IMR-90 (cell line): ENCODE results near the gene PLXND1. TPM values are rescaled to one million over a fixed set of nuclear protein-coding genes. Genes with fewer than 3 reads are reported as not detected.
"Not testable (repeated sequence)": the region's sequence is repeated elsewhere in the genome, so short reads cannot be mapped to it uniquely, and the experiment has no call there.

Experiments
- ATAC-seq: fragments of 200-7000 bp; cut with Tn5 transposase; 2 replicates; pipeline ENCODE4 v1.9.1; 2020; ENCODE audit warnings: low read depth, mild to moderate bottlenecking, moderate library complexity
- BruUV-seq: library from RNA; stranded (reverse); fragments of 400-500 nt; replicated peaks from 2 replicates; lab custom pipeline; 2021; lab: Mats Ljungman, UMichigan
- CTCF ChIA-PET: fragments of 300-600 bp; formaldehyde crosslinking; extraction: SDS; loops from one replicate; lab custom pipeline; 2021; ENCODE audit warnings: antibody characterized with exemption; lab: Yijun Ruan, JAX
- POLR2A ChIA-PET: fragments of 300-600 bp; sonication (Branson Sonifier 250); formaldehyde crosslinking; loops from one replicate; lab custom pipeline; 2022; ENCODE audit warnings: antibody characterized with exemption; ENCODE audit not compliant: unreplicated experiment; lab: Charles Lee
- DNase-seq: peaks from one replicate; pipeline ENCODE4 v3.0.0; 2013
- H2AFZ ChIP-seq: replicated peaks from 2 replicates; pipeline ENCODE3; 2013; ENCODE audit warnings: low read length, mild to moderate bottlenecking; ENCODE audit not compliant: poor library complexity
- H2AK5ac ChIP-seq: 2 replicates; pipeline ENCODE4 v1.6.1; 2013; ENCODE audit warnings: low read depth, low read length, inconsistent platforms
- H2AK9ac ChIP-seq: replicated peaks from 2 replicates; pipeline ENCODE3; 2013; ENCODE audit warnings: mild to moderate bottlenecking, low read depth, low read length, moderate library complexity; ENCODE audit not compliant: poor library complexity
- H2BK120ac ChIP-seq: 2 replicates; pipeline ENCODE4 v1.6.1; 2013; ENCODE audit warnings: low read depth, low read length, inconsistent platforms
- H2BK15ac ChIP-seq: 3 replicates; pipeline ENCODE4 v1.6.1; 2013; ENCODE audit warnings: low read depth, low read length, inconsistent platforms
- H2BK20ac ChIP-seq: 2 replicates; pipeline ENCODE4 v1.6.1; 2013; ENCODE audit warnings: low read depth, mild to moderate bottlenecking, inconsistent platforms, low read length, moderate library complexity
- H2BK5ac ChIP-seq: 2 replicates; pipeline ENCODE4 v1.6.1; 2013; ENCODE audit warnings: mild to moderate bottlenecking, low read depth, low read length, inconsistent platforms; ENCODE audit not compliant: poor library complexity, severe bottlenecking
- H3K14ac ChIP-seq: replicated peaks from 2 replicates; pipeline ENCODE4 v1.6.1; 2013; ENCODE audit warnings: low read depth, low read length, inconsistent platforms
- H3K18ac ChIP-seq: 2 replicates; pipeline ENCODE4 v1.6.1; 2013; ENCODE audit warnings: low read depth, low read length, control low read depth
- H3K23ac ChIP-seq: 2 replicates; pipeline ENCODE4 v1.6.1; 2013; ENCODE audit warnings: low read depth, low read length, inconsistent platforms
- H3K27ac ChIP-seq: 2 replicates; pipeline ENCODE4 v1.5.1; 2013; ENCODE audit warnings: mild to moderate bottlenecking, control low read depth, low read length; ENCODE audit not compliant: insufficient read depth
- H3K27me3 ChIP-seq: 2 replicates; pipeline ENCODE4 v1.6.1; 2013; ENCODE audit warnings: low read length; ENCODE audit not compliant: control insufficient read depth, insufficient read depth
- H3K36me3 ChIP-seq: 2 replicates; pipeline ENCODE4 v1.6.1; 2013; ENCODE audit warnings: low read length, mixed read lengths; ENCODE audit not compliant: control insufficient read depth, insufficient read depth
- H3K4ac ChIP-seq: 2 replicates; pipeline ENCODE4 v1.6.1; 2013; ENCODE audit warnings: low read depth, low read length, inconsistent platforms
- H3K4me1 ChIP-seq: 2 replicates; pipeline ENCODE4 v1.6.1; 2013; ENCODE audit warnings: low read length, mixed read lengths; ENCODE audit not compliant: control insufficient read depth, insufficient read depth
- H3K4me2 ChIP-seq: 2 replicates; pipeline ENCODE4 v1.6.1; 2013; ENCODE audit warnings: low read depth, mild to moderate bottlenecking, control low read depth, low read length, moderate library complexity
- H3K4me3 ChIP-seq: 2 replicates; pipeline ENCODE4 v1.5.1; 2013; ENCODE audit warnings: low read depth, mild to moderate bottlenecking, control low read depth, low read length, moderate library complexity; ENCODE audit not compliant: insufficient read depth
- H3K56ac ChIP-seq: 2 replicates; pipeline ENCODE4 v1.6.1; 2013; ENCODE audit warnings: low read length, inconsistent platforms; ENCODE audit not compliant: insufficient read depth; ENCODE audit errors: extremely low read depth
- H3K79me1 ChIP-seq, 2 experiments: 2 replicates each; pipeline ENCODE4 v1.6.1; 2013; ENCODE audit warnings: low read length in 2 of 2, inconsistent platforms in 1 of 2, low read depth in 1 of 2
- H3K9ac ChIP-seq: 2 replicates; pipeline ENCODE4 v1.6.1; 2013; ENCODE audit warnings: low read depth, low read length, control low read depth
- H3K9me1 ChIP-seq: 2 replicates; pipeline ENCODE4 v1.6.1; 2013; ENCODE audit warnings: low read length, inconsistent platforms; ENCODE audit not compliant: insufficient read depth
- H3K9me3 ChIP-seq: 2 replicates; pipeline ENCODE4 v1.6.1; 2013; ENCODE audit warnings: low read length; ENCODE audit not compliant: control insufficient read depth, insufficient read depth
- H4K20me1 ChIP-seq: 2 replicates; pipeline ENCODE4 v1.6.1; 2013; ENCODE audit warnings: low read length, inconsistent platforms; ENCODE audit not compliant: insufficient read depth
- H4K5ac ChIP-seq: 2 replicates; pipeline ENCODE4 v1.6.1; 2013; ENCODE audit warnings: mild to moderate bottlenecking, low read depth, low read length, control low read depth
- H4K8ac ChIP-seq, 2 experiments: 2 replicates each; pipeline ENCODE4 v1.6.1; 2013; ENCODE audit warnings: low read depth in 2 of 2, low read length in 2 of 2, control low read depth in 1 of 2, inconsistent platforms in 1 of 2
- H4K91ac ChIP-seq: 2 replicates; pipeline ENCODE4 v1.6.1; 2013; ENCODE audit warnings: low read depth, low read length, inconsistent platforms; ENCODE audit not compliant: insufficient read depth
- WGBS, 2 experiments: methylation state at CpG; one replicate each; pipeline versions ENCODE4 v1.1.5 to v1.1.7; 2013; ENCODE audit warnings: missing lambda C conversion rate in 2 of 2; ENCODE audit not compliant: insufficient read length in 1 of 2; ENCODE audit errors: extremely low coverage in 2 of 2; 5-methylcytosine and 5-hydroxymethylcytosine counted together
- dilution Hi-C: fragments of 300-500 bp; cut with HindIII; formaldehyde crosslinking; loops from one replicate; pipeline ENCODE4 v1.14.3; 2018; ENCODE audit warnings: low sequenced_read_pairs; ENCODE audit not compliant: unreplicated experiment
- in situ Hi-C: fragments of 300-500 bp; cut with MboI; formaldehyde crosslinking; loops from 3 replicates; pipeline ENCODE4 v1.14.3; 2019; ENCODE audit warnings: low sequenced_read_pairs, inconsistent platforms, mixed read lengths
- intact Hi-C: fragments of 100-400 bp; cut with micrococcal nuclease; formaldehyde crosslinking; loops from 2 replicates; pipeline ENCODE4 v1.10.0; 2022
- polyA plus RNA-seq, 3 experiments: library from polyadenylated mRNA; depleted of rRNA; stranded (reverse); fragments of >200 nt; gene quantifications; 2 replicates each; pipeline ENCODE4 v1.2.3, GENCODE V29; 2012; ENCODE audit warnings: low replicate concordance in 1 of 3
- total RNA-seq: library from RNA; depleted of rRNA; stranded (reverse); fragments of >200 nt; gene quantifications from 2 replicates; pipeline ENCODE4 v1.2.3, GENCODE V29; 2012

PLXND1 gene
- total and polyA plus RNA-seq, 2 of the 4 experiments (the other 2 are of a cell fraction), result 19.2 to 67.1 TPM

DNA sequence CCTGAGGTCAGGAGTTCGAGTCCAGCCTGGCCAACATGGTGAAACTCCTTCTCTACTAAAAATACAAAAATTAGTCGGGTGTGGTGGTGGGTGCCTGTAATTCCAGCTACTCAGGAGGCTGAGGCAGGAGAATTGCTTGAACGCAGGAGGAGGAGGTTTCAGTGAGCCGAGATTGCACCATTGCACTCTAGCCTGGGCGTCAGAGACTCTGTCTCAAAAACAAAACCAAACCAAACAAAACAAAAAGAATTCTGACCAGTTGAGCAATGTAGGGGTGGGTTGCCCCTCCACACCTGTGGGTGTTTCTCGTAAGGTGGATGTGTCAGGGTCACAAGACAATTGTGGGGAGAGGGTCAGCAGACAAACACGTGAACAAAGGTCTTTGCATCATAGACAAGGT is 34.5 kb upstream of the PLXND1 start:
- POLR2A ChIA-PET, dilution Hi-C loops, CTCF ChIA-PET: not testable (repeated sequence)

More for the DNA sequence above, 34.5 kb upstream of the PLXND1 start:
- H3K56ac ChIP-seq, H3K79me1 ChIP-seq, H3K23ac ChIP-seq, H3K9ac ChIP-seq, ATAC-seq, H2BK5ac ChIP-seq, H3K27ac ChIP-seq, H4K8ac ChIP-seq, BruUV-seq, H3K4me1 ChIP-seq, H3K9me3 ChIP-seq, H2AK5ac ChIP-seq, H3K18ac ChIP-seq, H3K14ac ChIP-seq, H4K5ac ChIP-seq, H2BK15ac ChIP-seq, H2BK120ac ChIP-seq, H3K36me3 ChIP-seq, H4K20me1 ChIP-seq, DNase-seq, H3K4me3 ChIP-seq, H3K4me2 ChIP-seq, H3K27me3 ChIP-seq, H2AK9ac ChIP-seq, H2AFZ ChIP-seq, H3K9me1 ChIP-seq, H4K91ac ChIP-seq, H2BK20ac ChIP-seq, intact Hi-C loops, H3K4ac ChIP-seq: not testable (repeated sequence)
- no CpG with 5 or more reads among the region's 7 CpGs for WGBS, 2 experiments
- in situ Hi-C loops, result loop anchor here (25.0 kb wide), 1 partner anchor 446 kb away; the partner anchor contains the start of gene ALG1L2
